Smooth muscle cell (in vitro differentiated cells): ENCODE measurements around the gene RPN1. TPM values are rescaled to one million over a fixed set of nuclear protein-coding genes. Genes with fewer than 3 reads are reported as not detected.
"Not testable (repeated sequence)": the region's sequence is repeated elsewhere in the genome, so short reads cannot be mapped to it uniquely, and the experiment has no call there.

ENCODE experiments used
- DNase-seq: peaks from one replicate; lab custom pipeline; 2025; ENCODE audit not compliant: unreplicated experiment; lab: John Stamatoyannopoulos, UW
- H2AFZ ChIP-seq: fragments of 200-600 bp; sonication (generic); 2 replicates; pipeline ENCODE4 v1.6.0; 2016; ENCODE audit warnings: antibody characterized with exemption, low read depth, mild to moderate bottlenecking
- H3F3A ChIP-seq: fragments of 200-600 bp; sonication (generic); 2 replicates; pipeline ENCODE4 v1.6.0; 2017; ENCODE audit warnings: antibody characterized with exemption, low read depth
- H3K27ac ChIP-seq: fragments of 200-600 bp; sonication (generic); 2 replicates; pipeline ENCODE4 v1.5.1; 2016; ENCODE audit warnings: low read depth, mild to moderate bottlenecking
- H3K27me3 ChIP-seq: fragments of 200-600 bp; sonication (generic); 2 replicates; pipeline ENCODE4 v1.6.1; 2016; ENCODE audit warnings: low read depth, mild to moderate bottlenecking
- H3K36me3 ChIP-seq: fragments of 200-600 bp; sonication (generic); 2 replicates; pipeline ENCODE4 v1.5.1; 2016; ENCODE audit warnings: low read depth
- H3K4me1 ChIP-seq: fragments of 200-600 bp; sonication (generic); 2 replicates; pipeline ENCODE4 v1.5.1; 2016; ENCODE audit warnings: low read depth
- H3K4me2 ChIP-seq: fragments of 200-600 bp; sonication (generic); 2 replicates; pipeline ENCODE4 v1.6.0; 2016; ENCODE audit warnings: mild to moderate bottlenecking
- H3K4me3 ChIP-seq: fragments of 200-600 bp; sonication (generic); 2 replicates; pipeline ENCODE4 v1.5.1; 2016; ENCODE audit warnings: mild to moderate bottlenecking
- H3K79me2 ChIP-seq: fragments of 200-600 bp; sonication (generic); 2 replicates; pipeline ENCODE4 v1.6.0; 2016; ENCODE audit warnings: low read depth, mild to moderate bottlenecking
- H3K9ac ChIP-seq: fragments of 200-600 bp; sonication (generic); 2 replicates; pipeline ENCODE4 v1.6.0; 2016; ENCODE audit warnings: low read depth
- H3K9me3 ChIP-seq: fragments of 200-600 bp; sonication (generic); replicated peaks from 2 replicates; pipeline ENCODE4 v1.5.1; 2016; ENCODE audit warnings: low read depth
- H4K20me1 ChIP-seq: fragments of 200-600 bp; sonication (generic); 2 replicates; pipeline ENCODE4 v1.6.0; 2016; ENCODE audit warnings: low read depth
- CTCF ChIP-seq: fragments of 200-600 bp; sonication (generic); IDR thresholded peaks from 2 replicates; pipeline ENCODE4 v1.5.1; 2017; ENCODE audit warnings: borderline replicate concordance, mild to moderate bottlenecking, antibody characterized with exemption; ENCODE audit not compliant: insufficient read depth, poor library complexity, severe bottlenecking
- WGBS: methylation state at CpG from one replicate; pipeline ENCODE4 v1.1.7; 2016; ENCODE audit warnings: low lambda C conversion rate; 5-methylcytosine and 5-hydroxymethylcytosine counted together
- polyA plus RNA-seq: library from polyadenylated mRNA; unstranded; fragments of >200 nt; fragmentation: Nextera tagmentation; extraction: Ambion mirVana; gene quantifications from 2 replicates; pipeline ENCODE4 v1.2.1, GENCODE V29; 2016
- total RNA-seq: library from RNA; depleted of rRNA; stranded (reverse); fragments of >200 nt; gene quantifications from 2 replicates; pipeline ENCODE4 v1.2.3, GENCODE V29; 2014

Gene RPN1
- total and polyA plus RNA-seq, 2 experiments from 2014 or later: 420 to 520 TPM

GRCh38 chr3:128587391-128587790 is 63.2 kb downstream of the RPN1 start:
- no peaks in the 10 kb centered on the region for H3K27me3 ChIP-seq
- H3F3A ChIP-seq: no peaks in the 10 kb centered on the region
- no peak for DNase-seq
- H3K27ac ChIP-seq: no peak overlapping the region
- no peak overlapping the region for H3K4me3 ChIP-seq
- no peak overlapping the region for H3K9ac ChIP-seq
- no peaks in the 10 kb centered on the region for H3K36me3 ChIP-seq
- no peaks in the 10 kb centered on the region for H3K4me1 ChIP-seq
- no peak overlapping the region for H2AFZ ChIP-seq
- no peaks in the 10 kb centered on the region for H3K9me3 ChIP-seq
- no peak for TF ChIP-seq CTCF
- H3K79me2 ChIP-seq: no peaks in the 10 kb centered on the region
- H3K4me2 ChIP-seq: no peak overlapping the region
- WGBS: 92% methylated on average over 3 of the region's 3 CpGs
- H4K20me1 ChIP-seq: no peaks in the 10 kb centered on the region

DNA sequence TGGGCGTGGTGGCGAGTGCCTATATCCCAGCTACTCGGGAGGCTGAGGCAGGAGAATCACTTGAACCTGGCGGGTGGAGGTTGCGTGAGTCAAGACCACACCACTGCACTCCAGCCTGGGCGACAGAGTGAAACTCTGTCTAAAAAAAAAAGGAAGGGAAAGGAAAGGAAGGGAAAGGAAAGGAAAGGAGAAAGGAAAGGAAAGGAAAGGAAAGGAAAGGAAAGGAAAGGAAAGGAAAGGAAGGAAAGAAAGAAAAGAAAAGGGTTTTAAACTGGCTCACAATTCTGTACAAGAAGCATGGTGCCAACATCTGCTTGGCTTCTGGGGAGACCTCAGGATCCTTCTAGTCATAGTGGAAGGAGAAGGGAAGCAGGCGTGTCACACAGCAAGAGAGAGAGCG is 63.7 kb downstream of the RPN1 start:
- H3K9me3 ChIP-seq, H3K4me2 ChIP-seq, H3K4me1 ChIP-seq, H3K27ac ChIP-seq, H3K27me3 ChIP-seq, DNase-seq, H3K79me2 ChIP-seq, H3F3A ChIP-seq, H4K20me1 ChIP-seq, H3K4me3 ChIP-seq, H3K9ac ChIP-seq, H3K36me3 ChIP-seq, H2AFZ ChIP-seq: not testable (repeated sequence)
- WGBS: 95% methylated on average over 8 of the region's 8 CpGs

- not testable (repeated sequence) for H3K79me2 ChIP-seq, H3K9me3 ChIP-seq, H4K20me1 ChIP-seq, H3K4me2 ChIP-seq, H3K9ac ChIP-seq, DNase-seq, H3K27me3 ChIP-seq, H3K4me3 ChIP-seq, H3K36me3 ChIP-seq, H3K27ac ChIP-seq, H2AFZ ChIP-seq, H3F3A ChIP-seq, H3K4me1 ChIP-seq
- WGBS: 84% methylated on average over 9 of the region's 9 CpGs
These were observed 64.2 kb downstream of the RPN1 start for GRCh38 chr3:128586391-128586790.

DNA sequence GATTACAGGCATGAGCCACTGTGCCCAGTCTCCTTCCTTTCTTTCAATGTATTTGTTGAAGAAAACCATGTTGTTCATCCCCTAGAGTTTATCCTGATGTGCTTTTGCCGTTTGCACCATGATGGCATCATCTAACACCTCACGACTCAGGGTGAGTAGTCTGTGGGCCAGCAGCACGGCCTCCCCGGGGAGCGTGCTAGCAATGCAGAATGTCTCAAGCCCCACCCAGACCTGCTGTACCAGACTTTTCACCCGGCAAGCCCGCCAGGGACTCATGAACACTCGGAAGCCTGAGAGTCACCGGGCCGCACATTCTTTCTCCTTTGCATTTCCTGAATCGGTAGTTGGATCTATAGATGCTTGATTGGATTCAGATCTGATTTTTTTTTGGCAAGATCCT is 64.6 kb downstream of the RPN1 start:
- no peak overlapping the region for H2AFZ ChIP-seq
- no peaks in the 10 kb centered on the region for H3K4me1 ChIP-seq
- H3K4me2 ChIP-seq: no peak overlapping the region
- H3K79me2 ChIP-seq: no peaks in the 10 kb centered on the region
- no peak overlapping the region for H3K27ac ChIP-seq
- H4K20me1 ChIP-seq: no peaks in the 10 kb centered on the region
- 72% methylated on average over 11 of the region's 11 CpGs for WGBS
- H3K4me3 ChIP-seq: no peak overlapping the region
- TF ChIP-seq CTCF: no peak
- H3K27me3 ChIP-seq: no peaks in the 10 kb centered on the region
- no peak overlapping the region for H3K9ac ChIP-seq
- no peaks in the 10 kb centered on the region for H3K9me3 ChIP-seq
- DNase-seq: no peak
- no peaks in the 10 kb centered on the region for H3F3A ChIP-seq
- H3K36me3 ChIP-seq: no peaks in the 10 kb centered on the region

GRCh38 chr3:128585189-128585588 is 65.4 kb downstream of the RPN1 start:
- H3K36me3 ChIP-seq: no peaks in the 10 kb centered on the region
- H3F3A ChIP-seq: no peaks in the 10 kb centered on the region
- H3K27ac ChIP-seq: no peak overlapping the region
- no peak for TF ChIP-seq CTCF
- H3K9me3 ChIP-seq: no peaks in the 10 kb centered on the region
- WGBS: 78% methylated on average over 7 of the region's 7 CpGs
- no peaks in the 10 kb centered on the region for H3K27me3 ChIP-seq
- DNase-seq: no peak
- no peak overlapping the region for H3K9ac ChIP-seq
- H3K4me1 ChIP-seq: no peaks in the 10 kb centered on the region
- H3K4me3 ChIP-seq: no peak overlapping the region
- H3K79me2 ChIP-seq: no peaks in the 10 kb centered on the region
- H4K20me1 ChIP-seq: no peaks in the 10 kb centered on the region
- H3K4me2 ChIP-seq: no peak overlapping the region
- no peak overlapping the region for H2AFZ ChIP-seq
